Lower lobe of right lung (tissue), 2 donors: ENCODE data around the gene AIRE. TPM values are rescaled to one million over a fixed set of nuclear protein-coding genes. Genes with fewer than 3 reads are reported as not detected.

Source experiments
- ATAC-seq, 2 donors: fragments of 200-7000 bp; cut with Tn5 transposase; one replicate each; pipeline ENCODE4 v1.9.1; 2020 to 2022; ENCODE audit warnings: mild to moderate bottlenecking in 2 of 2, moderate library complexity in 2 of 2
- DNase-seq: peaks from one replicate; pipeline ENCODE4 v3.0.0-alpha.2; 2020
- H3K27ac ChIP-seq: fragments of 200-600 bp; one replicate; pipeline ENCODE4 v1.8.0; 2022
- H3K27me3 ChIP-seq: fragments of 200-600 bp; one replicate; pipeline ENCODE4 v1.8.0; 2022; ENCODE audit warnings: low read depth
- H3K36me3 ChIP-seq: fragments of 200-600 bp; one replicate; pipeline ENCODE4 v1.8.0; 2022; ENCODE audit warnings: mild to moderate bottlenecking
- H3K4me1 ChIP-seq: fragments of 200-600 bp; one replicate; pipeline ENCODE4 v1.8.0; 2022
- H3K4me3 ChIP-seq: fragments of 200-600 bp; one replicate; pipeline ENCODE4 v1.8.0; 2022; ENCODE audit warnings: mild to moderate bottlenecking
- H3K9me3 ChIP-seq: fragments of 200-600 bp; one replicate; pipeline ENCODE4 v1.8.0; 2022
- CTCF ChIP-seq: fragments of 200-600 bp; IDR thresholded peaks from one replicate; pipeline ENCODE4 v1.8.0; 2022; ENCODE audit warnings: antibody characterized with exemption, mild to moderate bottlenecking
- intact Hi-C: fragments of 100-400 bp; cut with DNase I; formaldehyde crosslinking; loops from one replicate; pipeline ENCODE4 v1.11.0; 2022
- total RNA-seq: library from RNA; stranded (reverse); fragmentation: NEBNext Ultra II Directional; extraction: Animal tissue kit (Norgen Biotek cat#: 25700); gene quantifications from one replicate; pipeline ENCODE4 v1.2.1, GENCODE V29; 2021
- donor health status: DM: no; HTN: yes; CAD: no; lungs with severe emphysema.

Gene AIRE
- total RNA-seq, 1 donor from 2014 or later, result not detected

DNA sequence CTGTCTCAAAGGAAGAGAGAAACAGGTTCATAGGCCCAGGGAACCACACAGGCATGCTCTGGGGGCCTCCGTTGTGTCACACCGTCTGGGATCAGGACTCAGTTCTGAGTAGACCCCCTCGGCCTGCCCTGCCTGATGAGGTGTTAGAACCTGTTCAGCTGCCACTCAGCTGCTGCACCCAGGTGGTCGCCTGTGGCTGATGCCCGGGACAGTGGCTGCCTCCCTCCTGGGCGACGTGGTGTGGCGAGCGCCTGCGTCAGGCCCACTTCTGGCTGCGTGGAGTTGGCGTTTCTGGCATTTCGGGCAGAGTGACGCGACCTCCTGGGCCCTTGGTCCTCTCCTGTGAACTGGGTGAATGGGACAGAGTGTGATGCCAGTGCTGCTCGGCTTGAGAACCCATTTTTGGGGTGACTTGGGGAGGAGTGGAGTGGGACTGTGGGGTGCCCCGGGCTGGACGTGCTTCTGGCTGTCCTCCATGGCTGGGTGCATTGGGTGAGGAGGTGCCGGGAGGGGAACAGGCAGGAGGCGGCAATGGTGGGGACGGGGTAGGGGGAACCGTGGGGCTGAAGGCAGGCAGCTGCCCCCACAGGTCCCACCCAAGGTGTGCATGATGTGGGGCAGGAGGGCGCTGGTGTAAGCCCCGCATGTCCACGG, 42.7 kb downstream of the AIRE start:
- TF ChIP-seq CTCF, result no peak
- Histone ChIP-seq H3K9me3 (no peaks in the 10 kb centered on the region), H3K36me3 (peaks cover 68% of the 10 kb centered on the region), H3K27ac (no peak overlapping the region), H3K4me1 (no peaks in the 10 kb centered on the region), H3K27me3 (no peaks in the 10 kb centered on the region), H3K4me3 (no peak overlapping the region)
- intact Hi-C loops, result no loop called here
- ATAC-seq (no peak), DNase-seq (no peak)

- Histone ChIP-seq H3K27ac (no peak overlapping the region), H3K27me3 (no peaks in the 10 kb centered on the region), H3K36me3 (peaks cover 59% of the 10 kb centered on the region), H3K4me3 (no peak overlapping the region), H3K4me1 (no peaks in the 10 kb centered on the region), H3K9me3 (no peaks in the 10 kb centered on the region)
- DNase-seq (no peak), ATAC-seq (no peak)
- no peak for TF ChIP-seq CTCF
- intact Hi-C loops, result no loop called here
Measured at GRCh38 chr21:44329086-44329889, 43.6 kb downstream of the AIRE start.

GRCh38 chr21:44329971-44330681, 44.5 kb downstream of the AIRE start:
- H3K36me3 ChIP-seq, result peaks cover 55% of the 10 kb centered on the region
- no peak for TF ChIP-seq CTCF
- H3K4me1 ChIP-seq, result no peaks in the 10 kb centered on the region
- ATAC-seq (no peak), DNase-seq (no peak)
- H3K27me3 ChIP-seq, result no peaks in the 10 kb centered on the region
- H3K27ac ChIP-seq, result no peak overlapping the region
- no peaks in the 10 kb centered on the region for H3K9me3 ChIP-seq
- no peak overlapping the region for H3K4me3 ChIP-seq
- intact Hi-C loops, result no loop called here

GRCh38 chr21:44330698-44331097, 45.0 kb downstream of the AIRE start:
- Histone ChIP-seq H3K9me3 (no peaks in the 10 kb centered on the region), H3K27me3 (no peaks in the 10 kb centered on the region), H3K36me3 (peaks cover 55% of the 10 kb centered on the region), H3K4me1 (no peaks in the 10 kb centered on the region), H3K4me3 (no peak overlapping the region), H3K27ac (no peak overlapping the region)
- ATAC-seq (no peak), DNase-seq (no peak)
- TF ChIP-seq CTCF, result no peak
- intact Hi-C loops, result no loop called here

DNA sequence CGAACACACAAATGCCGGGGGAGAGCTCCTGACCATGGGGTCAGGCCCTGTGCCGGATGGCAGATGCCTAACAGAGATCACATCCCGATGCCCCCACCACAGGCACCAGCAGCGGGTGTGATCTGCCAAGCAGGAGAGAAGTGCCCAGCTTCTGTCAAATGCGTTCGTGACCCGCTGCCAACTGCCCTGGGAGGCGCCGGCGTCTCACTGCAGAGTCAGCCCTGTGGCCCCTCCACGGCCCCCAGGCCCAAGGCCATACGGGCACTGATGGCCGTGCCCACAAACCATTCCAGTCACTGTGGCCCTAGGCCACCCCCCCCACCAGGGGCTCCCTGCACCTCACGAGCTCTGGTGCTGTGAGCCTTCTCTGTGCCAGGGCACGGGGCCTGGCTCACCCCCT, 45.5 kb downstream of the AIRE start:
- TF ChIP-seq CTCF, result no peak
- peaks cover 50% of the 10 kb centered on the region for H3K36me3 ChIP-seq
- DNase-seq (no peak), ATAC-seq (no peak)
- H3K27ac ChIP-seq, result no peak overlapping the region
- no peaks in the 10 kb centered on the region for H3K9me3 ChIP-seq
- intact Hi-C loops, result no loop called here
- no peaks in the 10 kb centered on the region for H3K27me3 ChIP-seq
- no peaks in the 10 kb centered on the region for H3K4me1 ChIP-seq
- no peak overlapping the region for H3K4me3 ChIP-seq
